PC-9 (cell line): Measurements from ENCODE around the gene RAB20. TPM values are rescaled to one million over a fixed set of nuclear protein-coding genes. Genes with fewer than 3 reads are reported as not detected.

Experiments used
- BruUV-seq: library from RNA; stranded (reverse); fragments of 400-500 nt; replicated peaks from 2 replicates; lab custom pipeline; 2021; lab: Mats Ljungman, UMichigan
- CTCF ChIA-PET: fragments of 300-600 bp; sonication (Branson Sonifier 250); formaldehyde crosslinking; loops from one replicate; lab custom pipeline; 2022; ENCODE audit warnings: antibody characterized with exemption; lab: Charles Lee
- POLR2A ChIA-PET: fragments of 300-600 bp; sonication (Branson Sonifier 250); formaldehyde crosslinking; loops from one replicate; lab custom pipeline; 2022; ENCODE audit warnings: antibody characterized with exemption; ENCODE audit not compliant: unreplicated experiment; lab: Charles Lee
- DNase-seq, 2 experiments: peaks; one replicate each; pipeline versions ENCODE4 v3.0.0 to v3.0.0-alpha.2; 2015 to 2022; ENCODE audit warnings: mixed read lengths in 1 of 2
- H2AFZ ChIP-seq: fragments of 200-600 bp; sonication (generic); 2 replicates; pipeline ENCODE4 v1.8.1; 2017; ENCODE audit warnings: antibody characterized with exemption
- H3F3A ChIP-seq: fragments of 200-600 bp; sonication (generic); 2 replicates; pipeline ENCODE4 v1.8.1; 2017; ENCODE audit warnings: antibody characterized with exemption, mild to moderate bottlenecking, low read depth; ENCODE audit not compliant: insufficient read depth
- H3K27ac ChIP-seq: fragments of 200-600 bp; sonication (generic); 2 replicates; pipeline ENCODE4 v1.6.1; 2016; ENCODE audit warnings: mixed run types
- H3K27me3 ChIP-seq: fragments of 200-600 bp; sonication (generic); 2 replicates; pipeline ENCODE4 v1.6.1; 2016; ENCODE audit warnings: low read depth, mixed run types; ENCODE audit not compliant: insufficient read depth
- H3K36me3 ChIP-seq: fragments of 200-600 bp; sonication (generic); 2 replicates; pipeline ENCODE4 v1.6.1; 2016; ENCODE audit warnings: low read depth, mixed run types
- H3K4me1 ChIP-seq: fragments of 200-600 bp; sonication (generic); replicated peaks from 2 replicates; pipeline ENCODE4 v1.6.1; 2016; ENCODE audit warnings: mixed run types; ENCODE audit not compliant: insufficient read depth
- H3K4me2 ChIP-seq: fragments of 200-600 bp; sonication (generic); 2 replicates; pipeline ENCODE4 v1.6.1; 2017; ENCODE audit warnings: mixed run types
- H3K4me3 ChIP-seq: fragments of 200-600 bp; sonication (generic); 2 replicates; pipeline ENCODE4 v1.6.1; 2016; ENCODE audit warnings: mixed run types
- H3K79me2 ChIP-seq: fragments of 200-600 bp; sonication (generic); 2 replicates; pipeline ENCODE4 v1.6.1; 2017; ENCODE audit warnings: low read depth, mixed run types
- H3K9me2 ChIP-seq: fragments of 200-600 bp; sonication (generic); 2 replicates; pipeline ENCODE4 v1.8.1; 2017; ENCODE audit warnings: mild to moderate bottlenecking; ENCODE audit not compliant: insufficient read depth
- H3K9me3 ChIP-seq: fragments of 200-600 bp; sonication (generic); 2 replicates; pipeline ENCODE4 v1.8.1; 2016; ENCODE audit warnings: low read depth; ENCODE audit not compliant: insufficient read depth
- H4K20me1 ChIP-seq: fragments of 200-600 bp; sonication (generic); 2 replicates; pipeline ENCODE4 v1.8.1; 2017; ENCODE audit not compliant: insufficient read depth
- CTCF ChIP-seq: fragments of 200-600 bp; sonication (generic); conservative IDR thresholded peaks from 2 replicates; pipeline ENCODE4 v1.6.1; 2017; ENCODE audit warnings: mixed run types, antibody characterized with exemption, mild to moderate bottlenecking, moderate library complexity
- EZH2 ChIP-seq: fragments of 200-600 bp; sonication (generic); IDR thresholded peaks from 2 replicates; pipeline ENCODE4 v1.8.0; 2017; ENCODE audit warnings: antibody characterized with exemption, low read depth
- intact Hi-C: fragments of 100-400 bp; cut with micrococcal nuclease; formaldehyde crosslinking; loops from one replicate; pipeline ENCODE4 v1.10.0; 2022; ENCODE audit not compliant: unreplicated experiment
- total RNA-seq: library from RNA; stranded (reverse); gene quantifications from 2 replicates; pipeline ENCODE4 v1.2.3, GENCODE V29; 2021

RAB20 gene
- total RNA-seq, 1 experiment from 2014 or later: 31.9 TPM

- H3K79me2 ChIP-seq: peaks cover 43% of the 10 kb centered on the region
- H3K4me3 ChIP-seq: no peak overlapping the region
- H3K27ac ChIP-seq: no peak overlapping the region
- CTCF ChIA-PET: no interaction called here
- H3K4me2 ChIP-seq: no peak overlapping the region; the same call in 1 of the 2 replicates
- no peaks in the 10 kb centered on the region for H3K9me2 ChIP-seq
- no peaks in the 10 kb centered on the region for H4K20me1 ChIP-seq
- no peaks in the 10 kb centered on the region for H3K9me3 ChIP-seq
- H3K27me3 ChIP-seq: no peaks in the 10 kb centered on the region
- H2AFZ ChIP-seq: no peak overlapping the region
- no peak for TF ChIP-seq EZH2
- no peak for TF ChIP-seq CTCF
- H3K4me1 ChIP-seq: peaks cover 71% of the 10 kb centered on the region
- DNase-seq: no peak
- no TSS peak for BruUV-seq
- POLR2A ChIA-PET: no interaction called here
- no peaks in the 10 kb centered on the region for H3K36me3 ChIP-seq
- intact Hi-C loops: no loop called here
- peaks cover 46% of the 10 kb centered on the region for H3F3A ChIP-seq
Observed at GRCh38 chr13:110521946-110522345, 39.6 kb downstream of the RAB20 start.

- no peaks in the 10 kb centered on the region for H4K20me1 ChIP-seq
- no peak overlapping the region for H3K4me3 ChIP-seq
- BruUV-seq: no TSS peak
- ChIA-PET POLR2A (no interaction called here), CTCF (no interaction called here)
- peaks cover 65% of the 10 kb centered on the region for H3K4me1 ChIP-seq
- no peaks in the 10 kb centered on the region for H3K36me3 ChIP-seq
- H3K27ac ChIP-seq: no peak overlapping the region
- H3K27me3 ChIP-seq: no peaks in the 10 kb centered on the region
- no peak for DNase-seq
- no peaks in the 10 kb centered on the region for H3K9me3 ChIP-seq
- H3K4me2 ChIP-seq: no peak overlapping the region
- TF ChIP-seq CTCF (no peak), EZH2 (no peak)
- H3K79me2 ChIP-seq: peaks cover 36% of the 10 kb centered on the region
- H2AFZ ChIP-seq: no peak overlapping the region
- peaks cover 45% of the 10 kb centered on the region for H3F3A ChIP-seq
- H3K9me2 ChIP-seq: no peaks in the 10 kb centered on the region
- intact Hi-C loops: no loop called here
Observed at GRCh38 chr13:110521296-110521680, 40.2 kb downstream of the RAB20 start.

- intact Hi-C loops: no loop called here
- Histone ChIP-seq H3K79me2 (peaks cover 31% of the 10 kb centered on the region), H3K9me2 (no peaks in the 10 kb centered on the region), H3K4me1 (peaks cover 58% of the 10 kb centered on the region), H3K27ac (no peak overlapping the region), H3K27me3 (no peaks in the 10 kb centered on the region), H4K20me1 (no peaks in the 10 kb centered on the region), H3F3A (peaks cover 46% of the 10 kb centered on the region), H3K4me2 (no peak overlapping the region), H2AFZ (no peak overlapping the region), H3K4me3 (no peak overlapping the region), H3K36me3 (no peaks in the 10 kb centered on the region), H3K9me3 (no peaks in the 10 kb centered on the region)
- DNase-seq: no peak
- ChIA-PET POLR2A (no interaction called here), CTCF (no interaction called here)
- TF ChIP-seq CTCF: no peak
- TF ChIP-seq EZH2: no peak
- no TSS peak for BruUV-seq
Observed at GRCh38 chr13:110520431-110521295, 40.9 kb downstream of the RAB20 start.
